ENCODE measurements around the gene ADD1.

ADD1 gene

GRCh38 chr4:2934077-2934812 lies 90.6 kb downstream of the ADD1 start:
- H3K36me3 ChIP-seq: peaks cover 64% of the 10 kb centered on the region
- H3K27me3 ChIP-seq (ENCODE audit: insufficient read depth, low read depth, severe bottlenecking): no peaks in the 10 kb centered on the region
- H3K9me3 ChIP-seq (ENCODE audit: severe bottlenecking): no peaks in the 10 kb centered on the region
- H3K4me3 ChIP-seq (ENCODE audit: low read depth, low read length): peak overlapping the region; percentile 86
- TF ChIP-seq, protein P1, sequence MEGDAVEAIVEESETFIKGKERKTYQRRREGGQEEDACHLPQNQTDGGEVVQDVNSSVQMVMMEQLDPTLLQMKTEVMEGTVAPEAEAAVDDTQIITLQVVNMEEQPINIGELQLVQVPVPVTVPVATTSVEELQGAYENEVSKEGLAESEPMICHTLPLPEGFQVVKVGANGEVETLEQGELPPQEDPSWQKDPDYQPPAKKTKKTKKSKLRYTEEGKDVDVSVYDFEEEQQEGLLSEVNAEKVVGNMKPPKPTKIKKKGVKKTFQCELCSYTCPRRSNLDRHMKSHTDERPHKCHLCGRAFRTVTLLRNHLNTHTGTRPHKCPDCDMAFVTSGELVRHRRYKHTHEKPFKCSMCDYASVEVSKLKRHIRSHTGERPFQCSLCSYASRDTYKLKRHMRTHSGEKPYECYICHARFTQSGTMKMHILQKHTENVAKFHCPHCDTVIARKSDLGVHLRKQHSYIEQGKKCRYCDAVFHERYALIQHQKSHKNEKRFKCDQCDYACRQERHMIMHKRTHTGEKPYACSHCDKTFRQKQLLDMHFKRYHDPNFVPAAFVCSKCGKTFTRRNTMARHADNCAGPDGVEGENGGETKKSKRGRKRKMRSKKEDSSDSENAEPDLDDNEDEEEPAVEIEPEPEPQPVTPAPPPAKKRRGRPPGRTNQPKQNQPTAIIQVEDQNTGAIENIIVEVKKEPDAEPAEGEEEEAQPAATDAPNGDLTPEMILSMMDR (IDR thresholded peaks at IDR 0.05; ENCODE audit: low read depth, low read length): no peak
- DNase-seq: no peak
- peak overlapping the region; percentile 51 for H3K27ac ChIP-seq

- peak; percentile 92 for DNase-seq
- H3K27me3 ChIP-seq (ENCODE audit: insufficient read depth, low read depth, severe bottlenecking): no peaks in the 10 kb centered on the region
- H3K9me3 ChIP-seq (ENCODE audit: severe bottlenecking): no peaks in the 10 kb centered on the region
- peaks cover 64% of the 10 kb centered on the region for H3K36me3 ChIP-seq
- H3K27ac ChIP-seq: peak overlapping the region; percentile 83
- TF ChIP-seq, protein P1 (IDR thresholded peaks at IDR 0.05; ENCODE audit: low read depth, low read length): 0 out of 2 replicates have a peak, but pooled peaks have one; percentile 1
- peak overlapping the region; percentile 86 for H3K4me3 ChIP-seq (ENCODE audit: low read depth, low read length)
Observed at GRCh38 chr4:2934813-2935761, 91.4 kb downstream of the ADD1 start.

- no peaks in the 10 kb centered on the region for H3K27me3 ChIP-seq (ENCODE audit: insufficient read depth, low read depth, severe bottlenecking)
- H3K27ac ChIP-seq: peak overlapping the region; percentile 83
- peak; percentile 81 for DNase-seq
- TF ChIP-seq, protein P1 (IDR thresholded peaks at IDR 0.05; ENCODE audit: low read depth, low read length): no peak
- H3K9me3 ChIP-seq (ENCODE audit: severe bottlenecking): no peaks in the 10 kb centered on the region
- peak overlapping the region; percentile 86 for H3K4me3 ChIP-seq (ENCODE audit: low read depth, low read length)
- peaks cover 64% of the 10 kb centered on the region for H3K36me3 ChIP-seq
Observed at GRCh38 chr4:2935762-2936743, 92.4 kb downstream of the ADD1 start.

DNA sequence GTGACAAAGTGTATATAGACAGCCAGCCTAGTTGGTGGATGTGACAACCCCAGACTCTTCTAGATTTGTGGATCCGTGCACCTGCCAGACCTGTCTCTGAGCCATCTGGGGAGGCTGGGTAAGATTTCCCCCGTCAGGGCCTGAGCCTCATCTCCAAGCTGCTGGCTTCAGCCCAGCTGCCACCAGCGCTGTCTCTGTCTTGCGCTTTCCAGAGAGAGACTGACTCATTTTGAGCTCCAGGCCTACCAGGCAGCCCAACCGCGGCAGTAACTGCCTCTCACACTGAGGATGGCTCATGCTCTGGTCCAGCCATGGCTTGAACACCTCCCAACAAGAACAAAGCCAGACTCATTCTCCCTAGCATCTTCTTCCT lies 93.1 kb downstream of the ADD1 start:
- TF ChIP-seq, protein P1 (IDR thresholded peaks at IDR 0.05; ENCODE audit: low read depth, low read length): no peak
- DNase-seq: peak; percentile 82
- peak overlapping the region; percentile 83 for H3K27ac ChIP-seq
- peaks cover 64% of the 10 kb centered on the region for H3K36me3 ChIP-seq
- H3K9me3 ChIP-seq (ENCODE audit: severe bottlenecking): no peaks in the 10 kb centered on the region
- H3K27me3 ChIP-seq (ENCODE audit: insufficient read depth, low read depth, severe bottlenecking): no peaks in the 10 kb centered on the region
- no peak overlapping the region for H3K4me3 ChIP-seq (ENCODE audit: low read depth, low read length)

DNA sequence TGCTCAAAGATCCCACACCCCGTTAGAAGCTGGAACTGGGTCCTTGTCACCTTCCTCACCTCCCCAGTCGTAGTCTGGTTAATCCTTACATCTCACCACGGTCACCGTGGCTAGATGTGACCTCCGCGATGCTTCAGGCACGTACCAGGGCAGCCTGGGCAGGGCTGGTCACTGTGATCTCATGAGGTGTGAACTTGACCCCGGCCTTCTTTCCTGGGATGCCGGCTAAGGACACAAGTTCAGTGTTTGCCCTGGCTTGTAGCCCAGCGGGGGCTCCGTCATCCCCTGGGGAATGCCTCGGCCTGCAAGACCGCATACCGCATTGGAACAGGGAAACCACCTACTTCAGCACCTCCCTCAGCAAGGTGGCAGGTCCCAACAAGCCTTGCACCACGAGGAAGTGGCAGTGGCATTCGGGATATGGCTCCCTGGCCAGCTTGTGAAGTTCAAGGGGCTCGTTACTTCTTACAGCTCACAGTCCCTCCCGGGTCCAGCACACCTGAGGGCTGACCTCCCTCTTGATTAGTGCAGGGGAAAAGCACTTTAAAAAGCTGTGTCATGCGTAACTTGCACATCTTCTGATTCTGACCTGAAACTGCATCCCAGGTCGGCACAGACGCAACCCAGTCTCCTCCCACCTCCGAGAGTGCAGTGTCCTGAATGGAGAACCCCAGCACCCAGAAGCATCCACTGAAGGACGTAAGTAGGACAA lies 93.7 kb downstream of the ADD1 start:
- peak; percentile 55 for DNase-seq
- TF ChIP-seq, protein P1 (IDR thresholded peaks at IDR 0.05; ENCODE audit: low read depth, low read length): no peak
- Histone ChIP-seq H3K27me3 (ENCODE audit: insufficient read depth, low read depth, severe bottlenecking) (no peaks in the 10 kb centered on the region), H3K36me3 (peaks cover 64% of the 10 kb centered on the region), H3K9me3 (ENCODE audit: severe bottlenecking) (no peaks in the 10 kb centered on the region), H3K4me3 (ENCODE audit: low read depth, low read length) (no peak overlapping the region), H3K27ac (peak overlapping the region; percentile 83)
